HAP-1 (cell line): Measurements from ENCODE around the gene F10.
"Not testable (repeated sequence)": the region's sequence is repeated elsewhere in the genome, so short reads cannot be mapped to it uniquely, and the experiment has no call there.

ENCODE experiments used
- DNase-seq, 2 experiments: peaks; one replicate each; pipeline ENCODE4 v3.0.0-alpha.2; 2016 to 2020; ENCODE audit warnings: low spot score in 2 of 2
- H3K27me3 ChIP-seq: fragments of 250-450 bp; sonication (Bioruptor Pico); 2 replicates; pipeline ENCODE4 v1.5.1; 2020; ENCODE audit warnings: low read depth, mild to moderate bottlenecking, moderate library complexity
- H3K36me3 ChIP-seq: fragments of 250-450 bp; sonication (Bioruptor Pico); replicated peaks from 2 replicates; pipeline ENCODE4 v1.5.1; 2020; ENCODE audit warnings: mild to moderate bottlenecking
- H3K4me1 ChIP-seq: fragments of 250-450 bp; sonication (Bioruptor Pico); 2 replicates; pipeline ENCODE4 v1.5.1; 2020; ENCODE audit warnings: mild to moderate bottlenecking
- H3K4me3 ChIP-seq: fragments of 250-450 bp; sonication (Bioruptor Pico); 2 replicates; pipeline ENCODE4 v1.5.1; 2020; ENCODE audit warnings: mild to moderate bottlenecking, moderate library complexity
- H3K9me3 ChIP-seq: fragments of 250-450 bp; sonication (Bioruptor Pico); 2 replicates; pipeline ENCODE4 v1.5.1; 2020; ENCODE audit warnings: mild to moderate bottlenecking, moderate library complexity
- in situ Hi-C: fragments of 300-500 bp; cut with MboI; formaldehyde crosslinking; loops from 3 replicates; pipeline ENCODE4 v1.14.3; 2020; ENCODE audit warnings: low sequenced_read_pairs, inconsistent platforms, mixed read lengths

The F10 gene

DNA sequence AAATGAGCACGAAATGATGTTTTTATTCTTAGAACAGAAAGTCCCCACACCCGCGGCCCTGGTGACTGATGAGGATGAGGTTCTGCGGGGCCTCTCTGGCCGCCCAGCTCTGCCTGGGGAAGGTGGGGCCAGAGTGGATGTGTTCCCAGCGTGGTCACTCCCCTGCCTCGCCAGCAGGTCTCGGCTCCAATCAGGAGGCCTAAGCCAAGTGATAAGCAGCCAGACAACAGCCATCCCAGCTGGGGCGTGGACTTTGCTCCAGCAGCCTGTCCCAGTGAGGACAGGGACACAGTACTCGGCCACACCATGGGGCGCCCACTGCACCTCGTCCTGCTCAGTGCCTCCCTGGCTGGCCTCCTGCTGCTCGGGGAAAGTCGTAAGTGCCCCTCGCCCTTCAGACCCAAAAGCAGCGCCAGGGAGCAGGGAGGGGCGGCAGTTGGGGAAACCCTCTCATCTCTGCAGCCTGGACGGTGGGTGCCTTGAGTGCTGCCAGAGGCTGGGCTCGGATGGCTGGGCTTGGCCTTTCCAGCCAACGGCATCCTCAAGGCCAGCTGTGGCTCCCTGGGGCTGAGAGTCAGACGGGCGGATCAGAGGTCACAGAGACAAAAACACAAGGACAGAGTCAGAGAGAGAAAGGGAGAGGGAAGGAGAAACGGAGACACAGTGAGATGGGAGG lies at the start of gene F10:
TSS of gene F10 (plus strand) at position 250 of the 676 bp plus-strand sequence. CDS start at position 307, 57 bp downstream.
- DNase-seq, result no peak
- H3K4me3 ChIP-seq, result no peak within 1 kb of the TSS
- H3K9me3 ChIP-seq, result no peaks in the 10 kb centered on the region
- H3K4me1 ChIP-seq, result no peaks in the 10 kb centered on the region
- in situ Hi-C loops, result no loop called here
- no peaks in the 10 kb centered on the region for H3K36me3 ChIP-seq
- H3K27me3 ChIP-seq, result no peaks in the 10 kb centered on the region

DNA sequence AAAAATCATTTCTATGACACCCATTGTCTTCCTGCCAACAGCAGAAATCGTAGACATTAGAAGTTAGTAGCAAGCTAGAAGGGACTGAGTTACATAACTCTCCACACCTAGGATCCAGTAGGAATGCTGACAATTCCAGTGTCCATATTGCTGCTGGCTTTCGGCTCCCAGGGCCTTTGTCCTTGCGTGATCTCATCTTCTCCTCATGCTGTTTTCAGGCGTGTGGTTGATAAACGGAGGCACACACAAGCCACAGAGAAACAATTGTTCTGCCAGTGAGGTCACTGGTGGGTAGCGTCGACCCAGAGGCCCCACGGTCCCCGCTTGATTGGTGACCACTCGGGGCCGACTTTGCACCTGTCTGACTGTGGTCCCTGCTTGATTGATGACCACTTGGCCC lies 48.7 kb upstream of the F10 start:
- no peak for DNase-seq
- Histone ChIP-seq H3K27me3 (no peaks in the 10 kb centered on the region), H3K9me3 (peaks cover 3% of the 10 kb centered on the region; the same call in 1 of the 2 replicates), H3K4me3 (no peak overlapping the region), H3K4me1 (no peaks in the 10 kb centered on the region), H3K36me3 (no peaks in the 10 kb centered on the region)
- in situ Hi-C loops, result no loop called here

DNA sequence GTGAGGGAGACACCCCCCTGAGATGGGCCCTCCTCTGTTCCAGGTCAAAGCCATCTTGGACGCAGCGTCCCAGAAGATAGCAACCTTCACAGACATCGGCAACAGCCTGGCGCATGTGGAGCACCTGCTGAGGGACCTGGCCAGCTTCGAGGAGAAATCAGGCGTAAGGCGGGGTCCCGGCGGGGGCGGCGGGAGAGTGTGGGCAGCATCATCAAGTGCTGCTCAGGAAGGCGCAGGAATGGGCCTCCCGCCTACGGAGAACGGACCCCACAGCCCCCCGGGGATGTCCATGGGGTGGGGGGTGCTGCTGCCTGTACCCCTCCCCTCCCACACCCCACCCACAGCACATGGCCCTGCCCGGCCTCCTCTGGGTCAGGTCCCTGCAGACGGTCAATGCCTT lies 48.2 kb upstream of the F10 start:
- H3K4me3 ChIP-seq, result no peak overlapping the region
- no peaks in the 10 kb centered on the region for H3K4me1 ChIP-seq
- no peak for DNase-seq
- no peaks in the 10 kb centered on the region for H3K27me3 ChIP-seq
- peaks cover 3% of the 10 kb centered on the region; the same call in 1 of the 2 replicates for H3K9me3 ChIP-seq
- in situ Hi-C loops, result no loop called here
- H3K36me3 ChIP-seq, result no peaks in the 10 kb centered on the region

DNA sequence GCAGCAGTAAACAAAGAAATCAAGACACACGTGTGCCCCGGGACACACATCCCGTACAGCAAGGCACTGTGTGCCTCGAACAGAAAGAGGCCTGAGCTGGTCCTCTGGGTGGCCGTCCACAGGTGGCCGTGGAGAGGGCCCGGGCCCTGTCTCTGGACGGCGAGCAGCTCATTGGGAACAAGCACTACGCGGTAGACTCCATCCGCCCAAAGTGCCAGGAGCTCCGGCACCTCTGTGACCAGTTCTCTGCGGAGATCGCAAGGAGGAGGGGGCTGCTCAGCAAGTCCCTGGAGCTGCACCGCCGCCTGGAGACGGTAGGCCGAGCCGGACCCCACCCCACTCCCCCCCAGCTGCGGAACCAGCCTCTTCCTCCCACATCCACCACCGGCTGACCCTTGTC lies 47.7 kb upstream of the F10 start:
- Histone ChIP-seq H3K36me3 (no peaks in the 10 kb centered on the region), H3K27me3 (no peaks in the 10 kb centered on the region), H3K9me3 (peaks cover 3% of the 10 kb centered on the region; the same call in 1 of the 2 replicates), H3K4me1 (no peaks in the 10 kb centered on the region), H3K4me3 (no peak overlapping the region)
- in situ Hi-C loops, result no loop called here
- DNase-seq, result no peak

DNA sequence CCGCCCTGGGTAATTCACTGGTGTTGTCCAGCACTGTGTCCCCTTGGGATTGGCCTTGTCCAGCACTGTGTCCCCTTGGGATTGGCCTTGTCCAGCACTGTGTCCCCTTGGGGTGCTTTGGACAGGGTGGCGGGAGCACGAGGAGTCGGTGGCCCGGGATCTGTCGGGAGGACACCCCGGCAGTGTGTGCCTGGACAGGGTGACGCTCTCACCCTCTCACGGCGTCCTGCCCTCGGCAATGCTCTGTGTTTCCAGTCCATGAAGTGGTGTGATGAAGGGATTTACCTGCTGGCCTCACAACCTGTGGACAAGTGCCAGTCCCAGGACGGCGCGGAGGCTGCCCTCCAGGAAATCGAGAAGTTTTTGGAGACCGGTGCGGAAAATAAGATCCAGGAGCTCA lies 46.9 kb upstream of the F10 start:
- Histone ChIP-seq H3K4me1 (no peaks in the 10 kb centered on the region), H3K4me3 (no peak overlapping the region), H3K9me3 (peaks cover 3% of the 10 kb centered on the region; the same call in 1 of the 2 replicates), H3K27me3 (no peaks in the 10 kb centered on the region), H3K36me3 (no peaks in the 10 kb centered on the region)
- no peak for DNase-seq
- in situ Hi-C loops, result no loop called here

DNA sequence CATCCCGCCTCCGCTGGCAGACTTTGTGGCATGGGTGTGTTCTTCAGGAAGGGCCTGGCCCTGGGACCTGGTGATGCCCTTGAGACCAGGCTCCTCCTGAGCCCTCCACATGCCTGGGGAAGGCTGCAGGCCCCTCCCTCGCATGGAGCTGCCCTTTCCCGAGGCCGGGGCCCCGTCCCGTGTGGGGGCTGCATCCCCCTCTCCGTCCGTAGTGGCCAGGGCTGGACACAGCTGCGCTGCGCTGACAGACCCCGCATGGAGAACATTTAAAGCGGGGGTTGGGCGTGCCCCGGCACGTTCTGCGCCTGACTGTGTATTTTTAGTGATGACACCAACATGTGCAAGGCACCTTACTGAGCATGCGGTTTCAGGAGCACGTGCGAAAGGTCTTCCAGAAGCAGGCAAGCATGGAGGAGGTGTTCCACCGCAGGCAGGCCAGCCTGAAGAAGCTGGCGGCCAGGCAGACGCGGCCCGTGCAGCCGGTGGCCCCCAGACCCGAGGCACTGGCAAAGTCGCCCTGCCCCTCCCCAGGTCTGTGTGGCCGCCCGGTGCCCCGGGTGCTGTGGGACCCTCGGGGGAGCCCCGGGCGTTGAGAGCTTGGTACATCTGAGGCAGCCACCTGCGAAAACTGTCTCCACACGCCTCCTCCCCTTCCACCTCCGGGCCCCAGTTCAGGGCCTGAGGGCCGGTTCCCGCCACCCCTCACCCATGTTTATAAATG lies 45.8 kb upstream of the F10 start:
- no peaks in the 10 kb centered on the region for H3K36me3 ChIP-seq
- H3K27me3 ChIP-seq, result no peaks in the 10 kb centered on the region
- H3K4me3 ChIP-seq, result no peak overlapping the region
- in situ Hi-C loops, result no loop called here
- no peaks in the 10 kb centered on the region for H3K4me1 ChIP-seq
- no peak for DNase-seq
- peaks cover 3% of the 10 kb centered on the region; the same call in 1 of the 2 replicates for H3K9me3 ChIP-seq

DNA sequence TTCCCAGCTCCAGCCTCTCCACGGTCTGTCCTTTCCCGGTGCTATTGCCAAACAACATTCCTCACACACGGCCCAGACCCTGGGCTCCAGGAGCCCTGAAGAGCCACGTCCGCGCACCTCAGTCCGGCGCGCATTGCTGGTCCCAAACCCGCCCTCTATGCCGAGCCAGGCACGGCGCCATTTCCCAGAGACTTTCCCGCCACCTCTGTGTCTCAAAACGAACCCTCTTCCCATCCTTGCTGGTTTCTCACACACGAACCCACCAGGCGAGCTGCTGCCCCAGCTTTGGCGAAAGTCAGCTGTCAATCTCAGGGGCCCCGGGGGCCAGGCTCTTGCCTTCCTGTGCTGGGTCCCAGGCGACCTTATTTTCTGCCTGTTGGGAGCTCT lies 45.0 kb upstream of the F10 start:
- in situ Hi-C loops, result no loop called here
- Histone ChIP-seq H3K27me3 (no peaks in the 10 kb centered on the region), H3K9me3 (no peaks in the 10 kb centered on the region), H3K36me3 (no peaks in the 10 kb centered on the region), H3K4me1 (no peaks in the 10 kb centered on the region), H3K4me3 (no peak overlapping the region)
- no peak for DNase-seq

DNA sequence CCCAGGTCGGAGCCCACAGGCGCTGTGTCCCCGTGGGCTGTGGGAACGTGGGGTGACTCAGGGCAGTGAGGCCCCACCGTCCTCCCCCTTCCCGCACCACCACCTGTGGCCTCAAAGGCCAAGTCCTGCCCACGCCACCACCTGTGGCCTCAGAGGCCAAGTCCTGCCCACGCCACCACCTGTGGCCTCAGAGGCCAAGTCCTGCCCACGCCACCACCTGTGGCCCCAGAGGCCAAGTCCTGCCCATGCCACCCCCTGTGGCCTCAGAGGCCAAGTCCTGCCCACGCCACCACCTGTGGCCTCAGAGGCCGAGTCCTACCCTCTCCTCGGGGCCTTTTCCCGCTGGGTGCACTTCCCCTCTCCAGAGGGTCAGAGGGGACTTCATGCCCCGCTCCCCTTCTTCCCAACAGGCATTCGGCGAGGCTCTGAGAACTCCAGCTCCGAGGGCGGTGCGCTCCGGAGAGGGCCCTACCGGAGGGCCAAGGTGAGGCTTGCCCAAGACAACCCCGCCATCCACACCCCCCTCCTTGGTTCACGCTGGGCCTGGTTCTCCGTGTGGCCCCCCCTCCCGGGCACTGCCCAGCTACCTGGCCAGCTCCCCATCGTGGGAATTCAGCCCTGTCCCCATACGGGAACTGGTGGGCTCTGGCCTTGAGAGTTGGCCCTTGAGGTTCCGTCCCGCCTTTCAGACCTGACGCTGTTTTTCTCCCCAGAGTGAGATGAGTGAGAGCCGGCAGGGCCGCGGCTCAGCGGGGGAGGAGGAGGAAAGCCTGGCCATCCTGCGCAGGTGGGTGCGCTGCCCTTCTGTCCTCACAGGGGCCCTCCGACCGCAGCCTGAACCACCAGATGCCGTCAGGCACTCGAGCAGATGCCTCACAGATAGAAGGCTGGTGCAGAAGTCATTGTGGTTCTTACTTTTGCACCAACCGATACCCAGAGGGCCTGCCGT lies 44.4 kb upstream of the F10 start:
- no peak for DNase-seq

DNA sequence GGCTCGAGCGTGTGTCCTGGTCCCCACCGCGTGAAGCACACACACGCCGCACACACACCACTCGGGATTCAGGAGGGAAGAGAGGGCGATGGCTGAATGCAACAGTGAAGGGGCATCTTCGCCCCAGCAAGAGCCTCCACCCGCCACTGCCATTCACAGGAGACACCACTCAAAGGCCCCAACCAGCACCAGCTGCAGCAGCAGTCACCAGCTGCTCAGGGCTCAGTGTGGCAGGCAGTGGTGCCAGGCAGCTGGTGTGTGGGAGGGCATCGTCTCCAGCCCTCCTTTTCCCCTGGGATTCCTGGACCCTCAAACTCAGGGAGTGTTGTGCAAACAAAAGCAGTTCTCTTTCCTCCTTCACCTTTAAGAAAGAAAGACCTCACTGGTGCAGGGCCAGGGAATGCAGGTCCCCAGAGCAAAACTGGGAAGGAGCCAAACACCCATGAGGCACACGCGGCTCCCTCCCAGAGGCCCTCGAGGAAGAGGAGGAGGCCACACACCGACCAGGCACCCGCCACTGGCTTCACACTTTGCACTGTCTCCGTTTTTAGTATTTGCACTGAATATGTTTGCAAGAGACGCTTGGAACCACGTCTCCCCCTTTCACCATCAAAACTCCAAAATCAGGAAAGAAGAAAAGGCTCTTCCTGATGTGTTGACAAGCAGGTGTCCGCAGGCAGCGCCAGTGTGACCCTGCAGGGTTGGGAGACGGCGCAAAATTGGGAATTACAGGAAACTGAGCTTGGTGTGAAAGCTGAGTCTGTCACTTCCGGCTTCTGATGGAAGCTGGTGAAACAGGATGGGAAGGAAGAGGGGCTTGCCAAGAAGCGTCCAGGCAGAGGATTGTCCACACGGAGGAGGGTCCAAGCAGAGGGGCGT lies 43.5 kb upstream of the F10 start:
- DNase-seq, result no peak
- no peaks in the 10 kb centered on the region for H3K36me3 ChIP-seq
- no peak overlapping the region for H3K4me3 ChIP-seq
- in situ Hi-C loops, result no loop called here
- no peaks in the 10 kb centered on the region for H3K9me3 ChIP-seq
- peaks cover 10% of the 10 kb centered on the region for H3K4me1 ChIP-seq
- H3K27me3 ChIP-seq, result no peaks in the 10 kb centered on the region

More for the DNA sequence above, 44.4 kb upstream of the F10 start:
- in situ Hi-C loops, result no loop called here
- Histone ChIP-seq H3K9me3 (no peaks in the 10 kb centered on the region), H3K4me3 (no peak overlapping the region), H3K36me3 (no peaks in the 10 kb centered on the region), H3K4me1 (peaks cover 1% of the 10 kb centered on the region), H3K27me3 (no peaks in the 10 kb centered on the region)

DNA sequence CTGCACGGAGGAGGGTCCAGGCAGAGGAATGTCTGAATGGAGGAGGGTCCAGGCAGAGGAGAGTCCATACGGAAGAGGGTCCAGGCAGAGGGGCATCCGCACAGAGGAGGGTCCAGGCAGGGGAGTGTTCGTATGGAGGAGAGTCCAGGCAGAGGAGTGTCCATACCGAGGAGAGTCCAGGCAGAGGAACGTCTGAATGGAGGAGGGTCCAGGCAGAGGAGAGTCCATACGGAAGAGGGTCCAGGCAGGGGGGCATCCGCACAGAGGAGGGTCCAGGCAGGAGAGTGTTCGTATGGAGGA lies 42.9 kb upstream of the F10 start:
- in situ Hi-C loops, DNase-seq, H3K36me3 ChIP-seq, H3K4me3 ChIP-seq, H3K27me3 ChIP-seq, H3K9me3 ChIP-seq: not testable (repeated sequence)
- peaks cover 13% of the 10 kb centered on the region for H3K4me1 ChIP-seq

DNA sequence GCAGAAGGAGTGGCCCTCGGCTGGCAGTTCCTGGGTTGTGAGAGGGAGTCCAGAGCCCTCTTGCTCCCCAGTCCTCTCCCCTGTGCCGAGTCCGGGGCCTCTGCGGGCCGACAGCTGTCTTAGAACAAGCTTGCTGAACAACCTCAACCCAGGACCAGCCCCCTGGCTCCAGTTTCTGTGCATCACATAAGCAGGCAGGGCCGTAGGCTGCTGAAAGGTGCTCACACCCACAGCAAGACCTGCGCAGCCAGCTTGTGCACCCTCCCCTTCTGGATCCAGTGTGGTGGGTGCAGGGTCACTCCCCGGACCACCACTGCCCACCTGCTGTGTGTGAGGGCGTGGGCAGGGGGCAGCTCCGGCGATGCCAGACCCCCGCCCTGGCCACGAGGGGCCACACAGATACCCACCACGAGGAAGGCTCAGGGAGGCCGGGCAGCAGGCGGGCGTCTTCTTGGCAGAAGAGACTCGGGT lies 42.2 kb upstream of the F10 start:
- no peak for DNase-seq
- Histone ChIP-seq H3K4me1 (peaks cover 13% of the 10 kb centered on the region), H3K9me3 (no peaks in the 10 kb centered on the region), H3K27me3 (no peaks in the 10 kb centered on the region), H3K36me3 (no peaks in the 10 kb centered on the region), H3K4me3 (no peak overlapping the region)
- in situ Hi-C loops, result no loop called here

DNA sequence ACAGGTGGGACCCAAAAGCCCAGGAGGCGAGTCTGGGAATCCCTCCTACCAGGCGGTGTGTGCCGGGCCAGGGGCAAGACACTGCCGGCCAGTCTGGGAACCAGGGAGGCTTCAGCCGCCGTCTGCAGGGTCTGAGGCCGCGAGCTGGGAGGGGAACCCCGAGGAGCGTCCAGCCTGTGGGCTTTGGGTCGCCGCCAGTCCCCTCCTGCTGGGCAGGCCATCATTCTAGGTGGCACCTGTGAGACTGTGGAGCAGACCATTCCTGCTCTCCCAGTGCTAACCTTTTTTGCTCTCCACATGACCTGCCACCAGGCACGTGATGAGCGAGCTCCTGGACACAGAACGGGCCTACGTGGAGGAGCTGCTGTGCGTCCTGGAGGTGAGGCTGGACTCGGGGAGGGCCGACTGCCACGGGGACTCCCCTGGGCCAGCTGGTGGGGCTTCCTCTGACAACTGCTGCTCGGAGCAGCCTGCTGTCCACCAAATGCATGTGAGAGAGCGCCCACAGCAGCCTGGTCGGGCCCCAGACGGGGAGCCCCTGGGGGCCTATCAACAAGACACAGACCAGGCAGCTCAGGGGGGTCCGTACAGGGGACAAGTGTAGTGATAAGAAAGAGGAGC lies 41.6 kb upstream of the F10 start:
- DNase-seq, result no peak
- no peak overlapping the region for H3K4me3 ChIP-seq
- H3K4me1 ChIP-seq, result peaks cover 13% of the 10 kb centered on the region
- no peaks in the 10 kb centered on the region for H3K36me3 ChIP-seq
- in situ Hi-C loops, result no loop called here
- H3K9me3 ChIP-seq, result no peaks in the 10 kb centered on the region
- H3K27me3 ChIP-seq, result no peaks in the 10 kb centered on the region
